T-cell (primary cell): ENCODE measurements around the gene TGFBI. TPM values are rescaled to one million over a fixed set of nuclear protein-coding genes. Genes with fewer than 3 reads are reported as not detected.

ENCODE experiments used
- ATAC-seq, 4 experiments: fragments of 200-7000 bp in 3 of 4; fragments of 150-1000 bp in 1 of 4; cut with Tn5 transposase; replicated peaks in 1 of 4; 1 replicate in 3 of 4; 2 replicates in 1 of 4; pipeline ENCODE4 v1.10.0; 2021; ENCODE audit warnings: moderate library complexity in 3 of 4, mild to moderate bottlenecking in 2 of 4, moderate number of reproducible peaks in 1 of 4
- CTCF ChIA-PET, 2 donors: fragments of 300-600 bp; sonication (Branson Sonifier 250); formaldehyde crosslinking; loops; one replicate each; lab custom pipeline; 2022; ENCODE audit warnings: antibody characterized with exemption in 2 of 2; lab: Charles Lee
- POLR2A ChIA-PET, 2 donors: fragments of 300-600 bp; sonication (Branson Sonifier 250); formaldehyde crosslinking; loops; one replicate each; lab custom pipeline; 2022; ENCODE audit warnings: antibody characterized with exemption in 2 of 2; lab: Charles Lee
- DNase-seq, 35 experiments: peaks; one replicate each; pipeline versions ENCODE4 v3.0.0 to v3.0.0-alpha.2; 2013 to 2023
- H3K27ac ChIP-seq: one replicate; pipeline ENCODE4 v1.5.1; 2013; ENCODE audit warnings: low read length
- H3K27me3 ChIP-seq, 2 experiments: replicated peaks in 1 of 2; 1 replicate in 1 of 2; 2 replicates in 1 of 2; pipeline versions ENCODE4 v1.6.1 to v1.7.0; 2013; ENCODE audit warnings: low read length in 1 of 2, mixed read lengths in 1 of 2; ENCODE audit not compliant: control insufficient read depth in 2 of 2, insufficient read depth in 2 of 2; ENCODE audit errors: extremely low read depth in 1 of 2
- H3K36me3 ChIP-seq, 2 donors: 1 replicate in 1 of 2; 2 replicates in 1 of 2; pipeline versions ENCODE4 v1.6.1 to v1.7.0; 2013; ENCODE audit warnings: low read length in 1 of 2; ENCODE audit not compliant: control insufficient read depth in 2 of 2, insufficient read depth in 1 of 2; ENCODE audit errors: extremely low read depth in 1 of 2
- H3K4me1 ChIP-seq, 2 experiments: 1 replicate in 1 of 2; 2 replicates in 1 of 2; pipeline versions ENCODE4 v1.6.1 to v1.7.0; 2013; ENCODE audit warnings: low read length in 2 of 2, mixed read lengths in 1 of 2; ENCODE audit not compliant: insufficient read depth in 2 of 2, control insufficient read depth in 1 of 2; ENCODE audit errors: extremely low read depth in 1 of 2
- H3K4me3 ChIP-seq, 2 donors: 1 replicate in 1 of 2; 2 replicates in 1 of 2; pipeline versions ENCODE4 v1.5.1 to v1.7.0; 2013; ENCODE audit warnings: mild to moderate bottlenecking in 2 of 2, low read length in 1 of 2, moderate library complexity in 1 of 2; ENCODE audit not compliant: control insufficient read depth in 1 of 2; ENCODE audit errors: extremely low read depth in 1 of 2
- H3K9me3 ChIP-seq: 2 replicates; pipeline ENCODE4 v1.7.0; 2013
- H3K27ac Mint-ChIP-seq, 2 donors: one replicate each; pipeline ENCODE4 v1.8.0; 2020 to 2021; ENCODE audit warnings: mild to moderate bottlenecking in 2 of 2, mixed read lengths in 2 of 2
- H3K27me3 Mint-ChIP-seq, 2 donors: one replicate each; pipeline ENCODE4 v1.8.0; 2021 to 2022; ENCODE audit warnings: mixed read lengths in 2 of 2
- H3K36me3 Mint-ChIP-seq: one replicate; pipeline ENCODE4 v1.8.0; 2021; ENCODE audit warnings: mixed read lengths
- H3K4me1 Mint-ChIP-seq, 3 donors: one replicate each; pipeline ENCODE4 v1.8.0; 2020 to 2022; ENCODE audit warnings: mixed read lengths in 3 of 3, mild to moderate bottlenecking in 1 of 3
- H3K4me3 Mint-ChIP-seq, 3 donors: one replicate each; pipeline ENCODE4 v1.8.0; 2020 to 2022; ENCODE audit warnings: mild to moderate bottlenecking in 3 of 3, mixed read lengths in 3 of 3, moderate library complexity in 3 of 3
- H3K9me3 Mint-ChIP-seq, 3 donors: one replicate each; pipeline ENCODE4 v1.8.0; 2020 to 2022; ENCODE audit warnings: mixed read lengths in 3 of 3
- WGBS: methylation state at CpG from one replicate; pipeline ENCODE4 v1.1.5; 2013; ENCODE audit warnings: missing lambda C conversion rate; ENCODE audit not compliant: insufficient coverage; 5-methylcytosine and 5-hydroxymethylcytosine counted together
- total RNA-seq, 35 experiments: library from RNA in 6 of 35; stranded (reverse) in 6 of 35; fragments of 120-200 nt in 1 of 35; gene quantifications; one replicate each; pipeline versions ENCODE4 v1.2.1 to v1.2.4 and lab custom pipeline; 2013 to 2026

The TGFBI gene
- total RNA-seq, 5 donors from 2014 or later (not counting 1 experiment from before 2014, with no cell fraction given): 1.9 to 5.1 (median 2.9) TPM

GRCh38 chr5:136000147-136000546, 28.6 kb upstream of the TGFBI start:
- Histone ChIP-seq H3K4me1 (no peaks in the 10 kb centered on the region), H3K27ac (no peak overlapping the region), H3K36me3 (no peaks in the 10 kb centered on the region), H3K27me3 (peaks cover 0 to 19% of the 10 kb centered on the region in 2 experiments), H3K4me3 (no peak overlapping the region), H3K9me3 (no peaks in the 10 kb centered on the region)
- ATAC-seq (no peak), DNase-seq (no peak)
- ChIA-PET CTCF (no interaction called here), POLR2A (no interaction called here)
- Mint-ChIP-seq H3K9me3 (no peaks in the 10 kb centered on the region), H3K4me1 (no peaks in the 10 kb centered on the region), H3K27me3 (peaks cover 7 to 14% of the 10 kb centered on the region in 2 donors), H3K4me3 (no peak overlapping the region), H3K27ac (no peak overlapping the region), H3K36me3 (no peaks in the 10 kb centered on the region)
- WGBS: 77% methylated on average over 1 of the region's 2 CpGs

- peaks cover 0 to 19% of the 10 kb centered on the region in 2 experiments for H3K27me3 ChIP-seq
- Mint-ChIP-seq H3K27ac (no peak overlapping the region), H3K27me3 (peaks cover 7 to 12% of the 10 kb centered on the region in 2 donors), H3K9me3 (no peaks in the 10 kb centered on the region), H3K4me3 (no peak overlapping the region), H3K36me3 (no peaks in the 10 kb centered on the region), H3K4me1 (no peaks in the 10 kb centered on the region)
- H3K9me3 ChIP-seq: no peaks in the 10 kb centered on the region
- WGBS: no CpG with 5 or more reads among the region's 3 CpGs
- no peaks in the 10 kb centered on the region for H3K4me1 ChIP-seq
- POLR2A ChIA-PET: no interaction called here
- CTCF ChIA-PET: no interaction called here
- no peak for ATAC-seq
- no peak overlapping the region for H3K27ac ChIP-seq
- H3K36me3 ChIP-seq: no peaks in the 10 kb centered on the region
- no peak overlapping the region for H3K4me3 ChIP-seq
- no peak for DNase-seq
These were observed 27.9 kb upstream of the TGFBI start for GRCh38 chr5:136000932-136001331.

DNA sequence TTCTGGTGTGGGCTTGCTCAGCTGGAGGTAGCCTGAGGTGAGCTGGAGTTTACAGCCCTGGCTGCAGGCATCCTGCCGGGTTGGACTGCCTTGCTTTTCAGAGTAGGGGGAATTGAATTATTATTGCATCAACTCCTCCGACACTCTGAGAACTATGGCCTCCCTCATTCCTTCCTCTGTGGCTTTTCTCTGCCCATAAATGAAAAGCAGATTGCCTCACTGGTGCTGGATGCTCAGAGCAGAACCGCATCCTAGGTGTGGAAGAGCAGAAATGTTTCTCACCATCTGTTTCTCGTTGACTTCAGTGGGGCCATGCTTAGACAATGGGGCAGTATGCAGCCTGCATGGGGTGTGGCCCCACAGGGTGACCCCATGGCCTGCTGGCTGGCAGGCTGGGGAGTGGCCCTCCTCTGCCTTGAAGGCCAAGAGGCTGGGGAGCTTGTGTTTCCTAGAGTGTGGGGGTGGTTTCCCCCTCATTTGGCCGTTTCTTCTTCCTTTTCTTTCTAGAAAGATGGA, 27.3 kb upstream of the TGFBI start:
- Histone ChIP-seq H3K9me3 (no peaks in the 10 kb centered on the region), H3K27me3 (peaks cover 0 to 13% of the 10 kb centered on the region in 2 experiments), H3K4me1 (no peaks in the 10 kb centered on the region), H3K36me3 (no peaks in the 10 kb centered on the region), H3K27ac (no peak overlapping the region), H3K4me3 (no peak overlapping the region)
- ATAC-seq (no peak), DNase-seq (no peak)
- ChIA-PET CTCF (no interaction called here), POLR2A (no interaction called here)
- WGBS: 73% methylated on average over 2 of the region's 5 CpGs
- Mint-ChIP-seq H3K27ac (no peak overlapping the region), H3K4me1 (no peaks in the 10 kb centered on the region), H3K36me3 (no peaks in the 10 kb centered on the region), H3K9me3 (no peaks in the 10 kb centered on the region), H3K4me3 (no peak overlapping the region), H3K27me3 (peaks cover 7 to 12% of the 10 kb centered on the region in 2 donors)

- Histone ChIP-seq H3K27me3 (peaks cover 0 to 18% of the 10 kb centered on the region in 2 experiments), H3K36me3 (no peaks in the 10 kb centered on the region), H3K27ac (no peak overlapping the region), H3K4me1 (no peaks in the 10 kb centered on the region), H3K4me3 (no peak overlapping the region), H3K9me3 (no peaks in the 10 kb centered on the region)
- Mint-ChIP-seq H3K4me3 (no peak overlapping the region), H3K27ac (no peak overlapping the region), H3K36me3 (no peaks in the 10 kb centered on the region), H3K9me3 (no peaks in the 10 kb centered on the region), H3K27me3 (peaks cover 12 to 17% of the 10 kb centered on the region in 2 donors), H3K4me1 (no peaks in the 10 kb centered on the region)
- ATAC-seq (no peak), DNase-seq (no peak)
- ChIA-PET CTCF (no interaction called here), POLR2A (no interaction called here)
- no CpG with 5 or more reads among the region's 3 CpGs for WGBS
These were observed 24.4 kb upstream of the TGFBI start for GRCh38 chr5:136004436-136004835.

DNA sequence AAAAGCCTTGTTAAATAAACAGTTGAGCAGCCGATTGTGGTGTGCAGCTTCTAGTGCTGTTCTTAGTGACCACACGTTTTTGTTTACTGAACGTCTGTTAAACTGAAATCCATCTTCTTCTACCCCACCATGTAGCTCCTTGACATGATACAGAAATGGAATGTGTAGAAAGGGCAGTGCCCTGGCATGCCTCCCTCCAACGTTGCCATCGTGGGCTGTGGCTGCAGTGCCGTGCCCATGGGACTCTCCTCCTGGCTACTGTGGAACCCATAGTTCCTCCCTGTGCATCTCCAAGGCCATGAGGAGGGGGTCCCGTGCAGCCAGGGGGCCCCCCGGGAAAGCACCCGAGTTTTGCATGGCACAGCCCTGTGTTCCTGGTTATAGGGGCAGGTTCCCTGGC, 23.3 kb upstream of the TGFBI start:
- no peak overlapping the region for H3K27ac Mint-ChIP-seq
- ChIA-PET POLR2A (no interaction called here), CTCF (no interaction called here)
- ATAC-seq: no peak
- Histone ChIP-seq H3K27me3 (peaks cover 0 to 17% of the 10 kb centered on the region in 2 experiments), H3K27ac (no peak overlapping the region), H3K4me1 (no peaks in the 10 kb centered on the region), H3K9me3 (no peaks in the 10 kb centered on the region), H3K36me3 (no peaks in the 10 kb centered on the region), H3K4me3 (no peak overlapping the region)
- H3K4me1 Mint-ChIP-seq: no peaks in the 10 kb centered on the region
- H3K27me3 Mint-ChIP-seq: peaks cover 11 to 20% of the 10 kb centered on the region in 2 donors
- no peak overlapping the region for H3K4me3 Mint-ChIP-seq
- no peaks in the 10 kb centered on the region for H3K36me3 Mint-ChIP-seq
- 90% methylated on average over 6 of the region's 9 CpGs for WGBS
- H3K9me3 Mint-ChIP-seq: no peaks in the 10 kb centered on the region
- no peak for DNase-seq

DNA sequence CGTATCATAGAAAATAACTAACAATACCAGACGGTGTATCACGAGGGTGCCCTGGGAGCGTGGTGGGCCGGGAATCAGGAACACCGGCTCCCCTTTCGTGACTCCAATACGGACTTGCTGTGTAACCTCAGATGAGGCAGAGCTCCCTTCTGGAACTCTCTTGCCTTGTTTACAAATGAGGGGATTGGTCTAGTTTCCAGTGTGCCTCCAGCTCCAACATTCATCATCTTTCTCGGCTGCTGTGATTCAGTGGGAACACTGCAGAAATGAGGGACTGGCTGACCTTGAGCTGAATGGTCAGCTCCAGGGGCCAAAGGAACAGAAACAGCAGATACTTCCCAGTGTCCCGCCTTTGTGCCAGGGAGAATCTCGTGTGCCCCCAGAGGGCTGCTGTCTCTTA, 22.6 kb upstream of the TGFBI start:
- ATAC-seq (no peak), DNase-seq (no peak)
- H3K27ac ChIP-seq: no peak overlapping the region
- CTCF ChIA-PET: no interaction called here
- H3K27me3 ChIP-seq: peaks cover 0 to 13% of the 10 kb centered on the region in 2 experiments
- Mint-ChIP-seq H3K27ac (no peak overlapping the region), H3K27me3 (peaks cover 9 to 18% of the 10 kb centered on the region in 2 donors), H3K36me3 (no peaks in the 10 kb centered on the region), H3K4me1 (no peaks in the 10 kb centered on the region), H3K9me3 (no peaks in the 10 kb centered on the region), H3K4me3 (no peak overlapping the region)
- H3K4me3 ChIP-seq: no peak overlapping the region
- POLR2A ChIA-PET: no interaction called here
- H3K4me1 ChIP-seq: no peaks in the 10 kb centered on the region
- 85% methylated on average over 9 of the region's 11 CpGs for WGBS
- H3K9me3 ChIP-seq: no peaks in the 10 kb centered on the region
- no peaks in the 10 kb centered on the region for H3K36me3 ChIP-seq
